ENCODE measurements around the gene PMEPA1.

The PMEPA1 gene

GRCh38 chr20:57672164-57672563 lies 37.7 kb downstream of the PMEPA1 start:
- no peak for DNase-seq

- DNase-seq = no peak
Measured at GRCh38 chr20:57671662-57672061, 38.2 kb downstream of the PMEPA1 start.

- no peak for DNase-seq
Measured at GRCh38 chr20:57671072-57671391, 38.8 kb downstream of the PMEPA1 start.

- DNase-seq = no peak
Measured at GRCh38 chr20:57670288-57671071, 39.3 kb downstream of the PMEPA1 start.

GRCh38 chr20:57669632-57670031 lies 40.2 kb downstream of the PMEPA1 start:
- DNase-seq = peak; percentile 32

GRCh38 chr20:57667924-57668782 lies 41.7 kb downstream of the PMEPA1 start:
- DNase-seq = no peak

- DNase-seq = no peak
Measured at GRCh38 chr20:57667388-57667787, 42.4 kb downstream of the PMEPA1 start.

GRCh38 chr20:57666834-57667157 lies 43.0 kb downstream of the PMEPA1 start:
- no peak for DNase-seq

GRCh38 chr20:57666106-57666833 lies 43.5 kb downstream of the PMEPA1 start:
- no peak for DNase-seq

GRCh38 chr20:57665589-57665971 lies 44.2 kb downstream of the PMEPA1 start:
- no peak for DNase-seq

- DNase-seq = no peak
Measured at GRCh38 chr20:57664924-57665588, 44.8 kb downstream of the PMEPA1 start.

GRCh38 chr20:57664476-57664875 lies 45.3 kb downstream of the PMEPA1 start:
- no peak for DNase-seq

GRCh38 chr20:57663681-57664451 lies 45.9 kb downstream of the PMEPA1 start:
- no peak for DNase-seq

- DNase-seq = no peak
Measured at GRCh38 chr20:57663241-57663640, 46.6 kb downstream of the PMEPA1 start.

- no peak for DNase-seq
Measured at GRCh38 chr20:57662456-57663240, 47.2 kb downstream of the PMEPA1 start.

GRCh38 chr20:57661746-57662455 lies 47.9 kb downstream of the PMEPA1 start:
- no peak for DNase-seq

GRCh38 chr20:57660922-57661745 lies 48.7 kb downstream of the PMEPA1 start:
- DNase-seq = no peak

- DNase-seq = no peak
Measured at GRCh38 chr20:57660181-57660921, 49.5 kb downstream of the PMEPA1 start.

- no peak for DNase-seq
Measured at GRCh38 chr20:57659517-57660180, 50.2 kb downstream of the PMEPA1 start.

Data from NCI-H1694 treated with DMSO at 0.1 percent for 48 hours (cell line).